HG02981 (cell line): Measurements from ENCODE around the gene FARP1.
"Not testable (repeated sequence)": the region's sequence is repeated elsewhere in the genome, so short reads cannot be mapped to it uniquely, and the experiment has no call there.

Experiments used
- ATAC-seq: cut with Tn5 transposase; IDR thresholded peaks from one replicate; pipeline ENCODE4 v1.9.1; 2021; ENCODE audit warnings: mild to moderate bottlenecking, moderate library complexity; ENCODE audit not compliant: unreplicated experiment

FARP1 gene

DNA sequence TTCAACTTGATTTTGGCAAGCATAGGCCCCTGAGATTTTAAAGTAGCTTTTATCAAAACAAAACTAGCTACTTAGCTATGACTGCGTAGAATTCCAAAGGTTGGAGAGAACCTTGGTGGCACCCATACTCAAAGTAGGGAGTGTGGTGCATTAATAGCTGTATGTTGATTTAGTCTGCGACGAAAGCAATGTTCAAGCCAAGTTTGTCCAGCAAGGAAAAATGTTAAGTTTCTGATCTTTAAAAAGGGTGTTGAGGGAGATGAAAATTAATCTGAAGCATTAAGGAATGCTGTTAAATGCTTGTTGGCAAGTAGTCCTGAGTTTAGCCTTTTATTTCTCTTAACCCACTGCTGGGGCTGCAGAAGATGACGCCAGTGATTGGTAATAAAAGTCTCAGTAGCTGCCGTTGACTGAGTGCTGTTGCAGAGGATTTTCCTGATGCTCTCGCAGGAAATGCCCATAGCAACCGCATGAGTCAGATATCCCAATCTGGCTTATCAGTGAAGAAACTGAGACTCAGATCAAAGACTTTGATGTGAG, 110.1 kb downstream of the FARP1 start:
- ATAC-seq = no peak

DNA sequence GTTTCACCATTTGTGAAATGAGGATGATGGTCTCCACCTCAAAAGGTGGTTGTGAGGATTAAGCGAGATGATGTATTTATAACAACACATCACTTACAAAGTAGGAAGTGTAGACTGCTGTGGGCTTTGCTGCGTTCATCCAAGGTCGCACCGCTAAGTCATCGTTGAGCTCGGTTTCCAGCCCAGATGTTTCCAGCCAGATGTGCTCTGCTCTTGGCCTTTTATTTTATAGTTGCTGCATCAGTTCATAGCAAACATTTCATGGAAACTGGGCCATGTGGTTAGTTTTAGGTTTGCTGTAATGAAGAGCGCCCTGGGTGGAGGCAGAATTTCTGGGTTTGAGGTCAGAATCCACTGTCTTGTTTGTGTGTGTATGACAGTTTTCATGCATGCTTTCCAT, 110.6 kb downstream of the FARP1 start:
- no peak for ATAC-seq

DNA sequence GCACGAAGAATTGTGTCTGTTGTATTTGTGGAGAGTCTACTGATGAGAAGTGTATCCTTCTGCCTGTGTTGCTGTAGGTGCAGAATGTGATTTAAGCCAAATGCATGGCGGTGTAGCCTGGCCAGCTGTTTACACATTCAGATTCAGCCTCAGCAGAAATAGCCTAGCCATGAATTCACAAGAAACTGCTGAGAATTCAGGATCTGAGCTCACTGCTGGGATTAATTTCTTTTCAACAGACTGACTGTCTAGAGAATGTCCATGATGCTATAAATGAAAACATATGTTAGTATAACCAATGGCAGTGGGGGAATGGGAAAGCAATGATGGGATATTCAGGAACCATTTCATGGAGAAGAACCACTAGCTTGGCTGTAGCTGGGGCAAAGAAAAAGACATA, 111.6 kb downstream of the FARP1 start:
- ATAC-seq = no peak

DNA sequence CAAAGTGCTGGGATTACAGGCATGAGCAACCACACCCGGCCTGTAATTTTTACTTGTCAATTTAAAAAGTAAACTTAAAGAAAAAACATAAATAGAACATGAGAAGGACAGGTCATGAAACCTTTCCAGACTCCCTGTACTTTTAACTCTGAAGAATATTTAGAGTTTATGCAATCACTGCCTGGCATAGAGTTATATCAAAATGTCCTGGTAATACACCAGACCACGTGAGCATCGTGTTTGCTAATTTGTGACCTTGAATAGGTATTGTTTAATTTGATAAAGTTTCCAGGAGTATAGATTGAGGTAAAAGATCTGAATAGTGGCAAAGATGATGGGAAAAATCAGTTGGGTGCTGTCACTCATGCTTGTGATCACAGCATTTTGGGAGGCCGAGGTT, 115.3 kb downstream of the FARP1 start:
- no peak for ATAC-seq

DNA sequence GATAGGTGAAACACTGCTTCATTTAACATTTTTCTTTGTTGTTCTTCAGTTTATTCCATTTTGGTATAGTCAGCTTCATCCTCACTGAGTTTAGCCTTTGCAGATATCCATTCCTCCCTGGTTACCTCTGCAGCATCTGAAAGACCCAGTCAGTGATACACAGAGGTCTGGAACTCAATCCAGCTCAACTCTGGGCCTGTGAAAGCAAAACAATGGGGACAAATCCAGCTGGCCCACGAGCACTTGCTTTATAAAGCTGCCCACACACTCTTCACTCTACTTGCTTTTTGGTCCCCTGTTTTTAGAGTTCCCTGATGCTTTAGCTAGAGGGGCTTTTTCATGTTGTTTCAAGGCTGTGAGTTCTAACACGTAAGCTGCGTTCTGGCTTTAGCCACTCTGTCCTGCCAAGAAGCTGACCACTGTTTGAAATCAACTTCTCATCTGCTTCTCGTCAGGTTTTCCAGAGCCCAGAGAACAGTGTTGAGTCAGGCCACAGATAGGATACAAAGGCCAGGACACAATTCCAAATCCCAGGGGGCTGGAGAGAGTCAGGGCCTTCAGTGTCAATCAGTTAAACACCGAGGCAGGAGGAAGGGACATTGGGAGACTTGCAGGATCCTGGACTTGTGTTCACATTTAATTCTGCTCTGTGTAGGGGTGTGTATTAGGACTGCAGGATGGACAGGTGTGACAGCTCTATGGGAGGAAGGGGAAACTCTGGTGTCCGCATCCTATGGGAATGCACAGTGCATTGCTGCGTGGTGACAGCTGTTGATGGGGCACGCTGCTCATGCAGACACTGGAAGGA, 117.7 kb downstream of the FARP1 start:
- ATAC-seq = no peak

DNA sequence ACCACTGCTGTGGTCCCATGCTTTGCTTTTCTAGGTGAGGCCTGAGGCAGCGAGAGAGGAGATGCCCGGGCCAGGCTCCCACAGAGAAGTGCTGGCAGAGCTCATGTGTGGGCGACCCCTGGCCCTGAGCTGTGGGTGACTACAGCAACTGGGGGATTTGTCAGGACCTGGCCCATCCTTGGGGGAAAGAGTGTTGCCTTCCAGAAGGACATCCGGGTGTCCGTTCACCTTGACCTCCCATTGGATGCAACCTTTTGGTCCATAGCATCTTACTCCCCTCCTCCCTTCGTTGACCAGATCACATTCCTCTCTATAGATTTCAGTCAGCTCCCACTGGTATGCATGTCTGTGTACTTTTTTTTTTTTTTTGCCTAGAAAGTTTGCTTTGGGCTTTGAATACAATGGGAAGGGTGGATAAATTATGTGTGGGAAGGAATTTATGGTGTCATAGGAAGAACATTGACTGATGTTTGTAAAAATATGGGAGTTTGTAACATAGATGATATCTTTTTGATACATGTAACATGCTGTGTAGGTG, 118.3 kb downstream of the FARP1 start:
- ATAC-seq = no peak

DNA sequence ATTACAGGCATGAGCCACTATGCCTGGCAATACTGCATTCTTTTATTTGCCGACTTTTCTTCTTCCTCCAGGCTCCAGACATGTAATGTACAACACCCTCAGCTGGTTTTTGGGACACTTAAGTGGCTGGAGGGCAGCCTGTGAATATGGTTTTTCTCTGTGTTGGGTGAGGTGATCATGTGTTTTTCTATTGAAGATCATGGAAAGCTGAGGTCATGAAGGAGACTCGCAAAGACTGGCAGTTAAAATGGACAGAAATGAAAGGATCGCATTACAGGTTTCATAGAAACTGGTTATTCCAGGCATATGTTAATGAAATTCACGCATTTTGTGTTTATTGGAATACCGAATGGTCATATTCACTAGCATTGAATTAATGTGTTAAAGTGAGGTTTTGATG, 119.4 kb downstream of the FARP1 start:
- no peak for ATAC-seq

DNA sequence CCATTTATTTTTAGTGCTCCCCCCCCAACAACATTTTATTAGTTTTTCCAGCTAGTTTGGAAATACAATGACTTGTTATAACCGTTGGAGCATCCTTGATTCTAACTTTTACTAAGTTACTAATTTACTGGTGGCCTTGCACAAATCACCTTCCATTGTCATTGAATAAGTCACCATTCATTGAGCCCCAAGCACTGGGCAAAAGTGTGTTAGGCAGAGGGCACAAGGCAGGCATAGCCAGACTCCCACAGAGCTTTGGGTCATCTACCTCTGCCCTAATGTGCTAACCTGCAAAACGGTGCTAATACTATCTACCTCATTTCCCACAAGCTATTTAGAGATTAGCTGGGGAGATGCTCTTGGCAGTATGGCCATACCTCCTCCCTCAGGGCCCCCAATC, 120.9 kb downstream of the FARP1 start:
- ATAC-seq = no peak

DNA sequence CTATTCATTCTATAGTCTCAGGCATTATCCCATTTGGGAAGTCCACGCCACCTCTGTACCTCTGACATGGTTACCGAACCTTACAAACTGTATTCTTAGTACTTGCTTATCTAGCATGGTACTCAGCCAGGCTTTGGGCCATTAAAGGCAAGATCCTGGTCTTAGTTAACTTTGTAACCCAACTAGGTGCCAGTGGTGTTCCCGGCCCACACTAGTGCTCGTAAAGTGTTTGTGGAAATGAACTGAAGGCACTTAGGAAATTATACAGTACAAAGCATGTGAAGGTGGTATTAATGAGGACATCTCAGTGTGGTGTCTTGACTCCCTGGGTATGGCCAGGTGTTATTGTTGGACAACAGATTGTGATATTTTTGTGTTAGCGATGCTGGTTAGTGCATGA, 122.0 kb downstream of the FARP1 start:
- no peak for ATAC-seq

DNA sequence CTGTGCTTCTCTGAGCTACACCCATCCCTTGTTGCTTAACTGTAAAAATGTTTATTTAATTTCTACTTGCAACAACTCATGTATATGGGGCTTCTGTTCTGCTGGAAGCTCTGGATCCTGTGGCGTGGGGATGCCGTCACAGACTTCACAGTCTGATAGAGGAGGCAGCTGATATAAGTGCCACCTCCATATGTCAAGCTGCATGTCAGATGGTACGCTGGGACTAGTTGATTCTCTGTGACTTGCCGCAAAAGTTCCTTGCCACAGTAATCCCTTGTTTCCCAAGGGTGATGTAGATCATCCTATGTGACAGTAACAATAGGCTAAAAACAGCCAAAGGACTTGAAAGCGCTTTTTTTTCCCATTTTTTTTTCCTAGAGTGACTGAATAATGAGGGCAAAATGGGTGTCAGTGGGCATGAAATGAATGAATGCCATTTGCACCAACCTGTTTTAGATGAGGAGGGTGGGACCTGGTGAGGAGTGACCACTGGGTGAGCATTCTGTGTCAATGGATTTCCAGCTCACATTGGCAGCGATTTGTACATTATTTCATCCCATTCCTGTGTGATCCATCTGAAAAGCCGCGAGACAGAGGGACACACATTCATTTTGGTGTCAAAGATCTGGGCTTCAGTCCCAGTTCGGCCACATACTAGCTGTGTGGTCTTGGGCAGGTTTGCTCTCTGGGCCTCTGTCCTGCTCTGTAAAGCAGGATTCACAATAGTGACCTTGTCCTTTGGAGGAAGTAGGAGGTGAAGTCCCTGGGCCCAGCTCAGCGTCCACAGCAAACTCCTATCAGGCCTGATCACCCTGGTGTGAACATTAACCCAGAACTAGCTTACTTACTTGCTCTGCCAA, 123.0 kb downstream of the FARP1 start:
- ATAC-seq = no peak

DNA sequence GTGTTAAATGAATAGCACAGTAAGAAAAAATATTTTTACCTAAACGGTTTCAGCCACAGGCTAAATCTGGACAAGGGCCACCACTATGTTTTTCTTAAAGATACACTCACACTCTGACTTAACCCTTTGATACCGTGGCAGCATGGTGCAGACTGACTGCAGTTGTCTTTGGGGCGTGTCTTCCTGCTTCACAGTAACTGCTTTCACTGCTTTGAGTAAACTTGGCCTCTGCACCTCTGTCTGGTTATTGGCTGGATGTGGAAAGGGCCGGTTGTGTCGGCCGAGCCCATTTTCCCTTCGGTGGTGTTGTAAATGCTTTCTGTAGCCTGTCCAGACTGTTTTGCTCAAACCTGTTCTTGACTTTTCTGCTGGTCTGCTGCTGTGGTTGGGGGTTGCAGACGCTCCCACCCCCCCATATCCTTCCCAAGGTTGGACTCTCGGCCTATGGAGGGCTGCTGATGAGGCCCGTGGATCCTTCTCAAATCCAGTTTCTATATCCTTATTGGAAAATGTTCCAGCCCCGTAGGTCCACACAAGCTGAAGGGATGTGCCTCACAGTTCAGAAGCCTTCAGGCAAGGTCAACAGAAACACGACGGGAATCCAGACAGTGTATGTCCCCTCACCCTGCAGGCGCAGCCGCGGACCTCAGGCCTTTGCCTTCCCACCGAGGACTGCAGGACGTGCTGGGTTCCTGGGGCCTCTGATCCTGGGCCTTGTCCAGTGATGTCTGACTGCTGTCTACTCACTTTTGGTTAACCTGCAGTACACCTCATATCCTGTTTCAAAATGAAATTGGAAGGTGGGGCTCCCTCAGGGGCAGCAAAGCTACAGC, 124.4 kb downstream of the FARP1 start:
- peak; percentile 78 for ATAC-seq

DNA sequence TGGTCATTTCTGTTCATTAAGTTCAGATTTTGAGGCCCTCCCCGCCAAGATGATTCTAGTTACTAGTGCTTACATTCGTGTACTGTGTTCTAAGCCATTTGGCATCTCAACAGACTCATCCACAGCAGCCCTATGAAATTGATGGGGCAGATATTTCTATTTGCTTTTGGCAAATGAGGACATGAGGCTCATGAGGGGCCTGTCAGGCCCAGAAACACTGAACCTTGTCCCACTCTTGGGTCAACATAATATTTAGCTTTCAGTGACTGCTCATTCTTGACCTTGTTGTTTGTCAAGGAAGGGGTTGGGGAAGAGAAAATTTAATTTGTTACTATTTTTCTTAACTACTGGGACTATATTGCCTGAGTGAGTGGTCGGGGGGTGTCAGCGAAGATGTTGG, 126.5 kb downstream of the FARP1 start:
- ATAC-seq = no peak

DNA sequence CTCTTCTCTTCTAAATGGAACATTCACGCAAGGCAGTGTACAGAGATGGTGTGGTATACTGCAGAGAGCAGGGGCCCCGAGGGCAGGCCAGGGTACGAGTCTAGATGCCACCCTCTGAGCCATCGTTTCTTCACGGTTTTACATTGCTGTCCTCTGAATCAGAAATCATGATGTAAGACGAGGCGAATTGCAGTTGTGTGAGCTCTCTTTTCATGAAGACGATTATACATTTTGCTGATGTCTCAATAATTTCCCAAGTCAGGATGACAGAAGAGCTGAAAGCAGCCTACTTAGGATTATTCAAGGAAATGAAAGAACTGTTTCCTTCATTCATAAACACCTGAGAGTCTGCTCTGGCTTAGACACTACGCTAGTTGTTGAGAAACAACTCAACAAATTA, 127.9 kb downstream of the FARP1 start:
- no peak for ATAC-seq

DNA sequence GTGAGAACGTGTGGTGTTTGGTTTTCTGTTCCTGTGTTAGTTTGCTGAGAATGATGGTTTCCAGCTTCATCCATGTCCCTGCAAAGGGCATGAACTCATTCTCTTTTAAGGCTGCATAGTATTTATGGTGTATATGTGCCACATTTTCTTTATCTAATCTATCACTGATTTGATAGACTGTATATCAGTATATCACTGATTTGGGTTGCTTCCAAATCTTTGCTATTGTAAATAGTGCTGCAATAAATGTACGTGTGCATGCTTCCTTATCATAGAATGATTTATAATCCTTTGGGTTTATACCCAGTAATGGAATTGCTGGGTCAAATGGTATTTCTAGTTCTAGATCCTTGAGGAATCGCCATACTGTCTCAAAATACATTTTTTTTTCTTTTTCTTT, 128.8 kb downstream of the FARP1 start:
- not testable (repeated sequence) for ATAC-seq

DNA sequence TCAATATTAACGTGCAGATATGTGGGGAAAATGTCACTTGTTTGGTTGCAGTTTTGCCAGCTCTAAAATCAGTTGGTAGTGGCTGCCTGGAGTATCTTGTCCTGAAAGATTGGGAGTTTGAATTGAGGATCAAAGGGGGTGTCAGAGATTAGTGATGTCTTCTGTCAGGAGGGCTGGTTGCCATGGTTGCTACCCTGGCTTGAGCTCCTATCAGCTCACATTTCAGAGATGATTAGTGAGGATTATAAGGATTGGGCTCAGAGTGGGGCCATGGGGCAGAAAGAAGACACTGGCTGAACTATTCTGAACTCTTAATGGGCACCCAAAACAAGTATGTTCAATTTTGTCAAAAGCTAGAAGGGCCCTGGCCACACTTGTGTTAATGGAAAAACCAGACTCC, 129.7 kb downstream of the FARP1 start:
- no peak for ATAC-seq

DNA sequence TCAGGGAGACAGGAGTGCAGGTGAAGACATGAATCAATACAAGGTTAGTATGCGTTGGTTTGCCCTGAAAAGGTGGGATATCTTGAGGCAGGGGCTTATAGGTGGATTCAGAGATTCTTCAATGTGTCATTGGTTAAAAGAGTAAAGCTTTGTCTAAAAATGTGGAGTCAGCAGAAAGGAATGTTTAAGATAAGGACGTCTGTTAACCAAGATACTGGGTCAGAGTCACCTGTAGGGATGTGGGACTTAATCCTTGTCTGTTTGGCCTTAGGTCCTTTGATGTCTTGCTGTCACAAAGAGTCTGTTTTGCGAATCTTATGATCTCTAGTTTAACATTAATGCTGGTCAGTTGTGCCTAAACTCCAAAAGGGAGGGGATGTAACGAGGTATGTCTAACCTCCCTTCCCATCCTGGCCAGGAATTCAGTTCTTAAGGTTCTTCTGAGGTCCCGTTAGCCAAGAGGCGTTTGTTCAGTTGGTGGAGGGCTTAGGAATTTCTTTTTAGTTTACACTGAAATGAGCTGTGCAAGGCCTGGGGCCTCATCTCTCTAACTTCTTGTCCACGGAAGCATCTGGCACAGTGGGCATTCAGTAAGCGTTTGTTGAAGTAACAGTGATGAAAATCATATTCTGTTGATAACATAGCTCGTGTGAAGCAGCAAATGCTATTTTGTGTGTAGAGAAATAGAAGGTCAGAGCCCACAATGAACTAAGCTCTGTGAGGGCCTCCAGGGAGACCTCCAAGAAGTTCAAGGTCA, 130.4 kb downstream of the FARP1 start:
- no peak for ATAC-seq

DNA sequence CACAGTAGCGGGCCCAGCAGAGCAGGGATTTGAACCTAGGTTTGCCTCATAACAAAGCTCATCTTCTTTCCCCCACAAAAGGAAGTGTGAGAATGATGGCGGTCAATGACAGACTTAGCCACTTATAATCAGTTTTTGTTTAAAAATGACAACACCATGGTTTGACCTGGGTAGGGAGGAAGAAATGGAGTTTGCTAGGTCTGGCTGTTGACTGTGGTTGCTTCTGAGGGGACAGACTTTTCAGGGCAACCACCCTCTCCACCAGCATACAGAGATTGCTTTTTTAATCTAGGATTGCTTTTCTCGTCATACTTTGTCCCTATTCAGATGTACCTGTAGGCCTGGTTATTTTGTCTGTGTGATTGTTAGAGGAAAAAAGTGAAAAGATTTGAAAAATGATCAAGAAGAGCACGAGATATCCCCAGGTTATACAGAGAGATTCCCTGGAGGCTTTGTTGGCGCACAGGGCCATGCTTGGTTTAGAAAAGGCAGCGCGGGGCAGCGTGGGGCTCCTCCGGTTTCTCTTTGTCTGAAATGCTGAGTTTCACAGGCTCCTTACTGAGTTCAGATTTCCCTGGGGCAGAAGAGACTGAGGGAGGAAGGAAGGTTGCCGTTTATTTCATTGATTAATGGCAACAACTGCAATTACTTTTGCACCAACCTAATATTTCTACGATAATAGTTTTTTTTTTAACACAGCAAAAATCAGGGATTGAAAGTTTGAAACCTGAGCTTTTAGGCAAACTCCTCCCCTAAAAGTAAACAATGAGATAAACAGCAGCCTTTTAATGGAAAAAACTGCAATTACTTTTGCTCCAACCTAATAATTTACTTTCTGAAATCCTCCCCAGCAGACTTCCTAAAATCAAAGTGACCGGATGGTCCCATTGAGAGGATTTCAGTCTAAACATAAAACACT, 131.2 kb downstream of the FARP1 start:
- ATAC-seq = no peak

DNA sequence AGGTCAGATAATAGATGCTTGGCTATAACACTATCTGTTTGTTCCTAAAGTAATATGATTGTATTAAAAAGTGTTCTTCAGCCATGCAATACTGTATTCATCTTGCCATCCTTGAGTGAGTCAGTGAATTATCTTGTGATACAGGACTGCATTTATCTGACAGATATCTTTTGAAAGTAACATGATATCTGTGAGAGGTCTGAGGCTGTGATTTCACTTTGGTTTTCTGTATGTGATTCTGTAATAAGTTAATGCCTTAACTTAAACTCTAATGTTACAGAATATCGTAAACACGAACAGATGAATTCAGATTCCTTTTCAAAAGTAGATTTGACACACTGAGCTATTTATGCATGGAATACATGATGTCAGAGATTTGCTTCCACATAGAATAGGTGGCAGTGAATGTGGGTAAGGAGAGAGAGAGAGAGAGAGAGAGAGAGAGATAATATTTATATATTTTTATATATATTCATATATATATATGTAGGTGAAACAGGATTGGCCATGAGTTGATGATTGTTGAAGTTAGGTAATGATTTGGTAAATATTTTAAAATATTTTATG, 132.1 kb downstream of the FARP1 start:
- no peak for ATAC-seq

DNA sequence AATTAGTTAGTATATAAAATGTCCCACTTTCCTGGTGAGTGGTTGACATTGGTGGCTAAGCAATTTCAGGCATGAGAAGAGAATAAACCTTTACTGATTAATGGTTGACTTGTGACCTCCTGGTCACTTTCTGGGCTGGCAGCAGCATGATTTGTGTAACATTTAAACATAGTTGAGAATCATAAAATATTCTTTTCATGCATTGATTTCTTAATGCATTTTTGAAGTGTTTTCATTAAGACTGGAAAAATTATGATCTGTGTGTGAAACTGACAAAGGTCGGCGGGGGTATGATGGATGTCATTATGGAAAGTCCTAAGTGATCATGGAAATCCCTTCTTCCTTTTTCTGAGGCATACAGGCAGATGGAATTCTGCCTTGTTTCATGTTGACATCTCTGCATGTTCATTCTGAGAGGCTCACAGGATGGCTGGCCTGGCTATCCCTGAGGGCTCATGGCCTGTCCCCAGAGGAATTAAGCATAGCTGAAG, 132.8 kb downstream of the FARP1 start:
- ATAC-seq = no peak
